VCaP (cell line): ENCODE measurements around the gene KDM4B.

Experiments used
- H3K27ac ChIP-seq: fragments of 450-650 bp; 2 replicates; pipeline ENCODE4 v1.5.1; 2017
- CTCF ChIP-seq: fragments of 450-650 bp; conservative IDR thresholded peaks from 2 replicates; pipeline ENCODE4 v1.5.1; 2017; ENCODE audit warnings: mild to moderate bottlenecking, moderate library complexity

The KDM4B gene

GRCh38 chr19:5032101-5032967 lies 63.4 kb downstream of the KDM4B start:
- no peak overlapping the region for H3K27ac ChIP-seq
- no peak for TF ChIP-seq CTCF

GRCh38 chr19:5035105-5035761 lies 66.3 kb downstream of the KDM4B start:
- no peak overlapping the region for H3K27ac ChIP-seq
- TF ChIP-seq CTCF = no peak

GRCh38 chr19:5035793-5036697 lies 67.1 kb downstream of the KDM4B start:
- H3K27ac ChIP-seq = peak overlapping the region; percentile 58
- TF ChIP-seq CTCF = no peak

- TF ChIP-seq CTCF = no peak
- peak overlapping the region; percentile 58 for H3K27ac ChIP-seq
Observed at GRCh38 chr19:5036698-5037563, 68.0 kb downstream of the KDM4B start.

- no peak for TF ChIP-seq CTCF
- peak overlapping the region; percentile 58 for H3K27ac ChIP-seq
Observed at GRCh38 chr19:5037936-5038335, 69.0 kb downstream of the KDM4B start.

GRCh38 chr19:5038631-5039271 lies 69.8 kb downstream of the KDM4B start:
- peak; percentile 63 for TF ChIP-seq CTCF
- H3K27ac ChIP-seq = peak overlapping the region; percentile 58
